Thyroid gland (tissue), 4 donors: ENCODE results near the gene ELL. TPM values are rescaled to one million over a fixed set of nuclear protein-coding genes. Genes with fewer than 3 reads are reported as not detected.

Source experiments
- DNase-seq, 2 donors: peaks; one replicate each; pipeline ENCODE4 v3.0.0-alpha.2; 2019
- H3K27ac ChIP-seq, 3 donors: fragments of 200-600 bp; sonication (generic); 1 replicate in 2 of 3; 2 replicates in 1 of 3; pipeline ENCODE4 v1.5.1; 2016 to 2019; ENCODE audit warnings: mild to moderate bottlenecking in 1 of 3, moderate library complexity in 1 of 3
- H3K27me3 ChIP-seq: fragments of 200-600 bp; sonication (generic); one replicate; pipeline ENCODE4 v1.5.1; 2019
- H3K36me3 ChIP-seq, 2 donors: fragments of 200-600 bp; sonication (generic); one replicate each; pipeline ENCODE4 v1.5.1; 2016 to 2019
- H3K4me1 ChIP-seq, 2 donors: fragments of 200-600 bp; sonication (generic); one replicate each; pipeline ENCODE4 v1.5.1; 2017 to 2019
- H3K4me3 ChIP-seq, 3 donors: fragments of 200-600 bp; sonication (generic); replicated peaks in 1 of 3; 1 replicate in 2 of 3; 2 replicates in 1 of 3; pipeline ENCODE4 v1.5.1; 2016; ENCODE audit warnings: mild to moderate bottlenecking in 1 of 3
- H3K9me3 ChIP-seq: fragments of 200-600 bp; sonication (generic); one replicate; pipeline ENCODE4 v1.5.1; 2017
- POLR2A ChIP-seq, 2 donors: fragments of 450-650 bp; IDR thresholded peaks; one replicate each; pipeline ENCODE4 v1.6.1; 2017; ENCODE audit warnings: antibody characterized with exemption in 2 of 2, mild to moderate bottlenecking in 2 of 2, moderate library complexity in 1 of 2
- WGBS, 2 donors: methylation state at CpG; one replicate each; pipeline ENCODE4 v1.1.5; 2017; 5-methylcytosine and 5-hydroxymethylcytosine counted together
- intact Hi-C: fragments of 100-400 bp; cut with DNase I; formaldehyde crosslinking; loops from one replicate; pipeline ENCODE4 v1.15.1; 2023
- total RNA-seq, 4 donors: library from RNA; depleted of rRNA; stranded (reverse); fragments of >200 nt; gene quantifications; one replicate each; pipeline ENCODE4 v1.2.3, GENCODE V29; 2016
- TF ChIP-seq, protein P1 (sequence below), 6 experiments: fragments of 200-600 bp in 3 of 6; fragments of 450-650 bp in 3 of 6; sonication (generic) in 3 of 6; IDR thresholded peaks; one replicate each; pipeline ENCODE4 v1.5.1; 2016 to 2019; ENCODE audit warnings: antibody characterized with exemption in 6 of 6, mild to moderate bottlenecking in 2 of 6, inconsistent platforms in 1 of 6, moderate library complexity in 1 of 6

Gene ELL
- total RNA-seq, 4 donors from 2014 or later: 10.8 to 31.0 (median 11.5) TPM

DNA sequence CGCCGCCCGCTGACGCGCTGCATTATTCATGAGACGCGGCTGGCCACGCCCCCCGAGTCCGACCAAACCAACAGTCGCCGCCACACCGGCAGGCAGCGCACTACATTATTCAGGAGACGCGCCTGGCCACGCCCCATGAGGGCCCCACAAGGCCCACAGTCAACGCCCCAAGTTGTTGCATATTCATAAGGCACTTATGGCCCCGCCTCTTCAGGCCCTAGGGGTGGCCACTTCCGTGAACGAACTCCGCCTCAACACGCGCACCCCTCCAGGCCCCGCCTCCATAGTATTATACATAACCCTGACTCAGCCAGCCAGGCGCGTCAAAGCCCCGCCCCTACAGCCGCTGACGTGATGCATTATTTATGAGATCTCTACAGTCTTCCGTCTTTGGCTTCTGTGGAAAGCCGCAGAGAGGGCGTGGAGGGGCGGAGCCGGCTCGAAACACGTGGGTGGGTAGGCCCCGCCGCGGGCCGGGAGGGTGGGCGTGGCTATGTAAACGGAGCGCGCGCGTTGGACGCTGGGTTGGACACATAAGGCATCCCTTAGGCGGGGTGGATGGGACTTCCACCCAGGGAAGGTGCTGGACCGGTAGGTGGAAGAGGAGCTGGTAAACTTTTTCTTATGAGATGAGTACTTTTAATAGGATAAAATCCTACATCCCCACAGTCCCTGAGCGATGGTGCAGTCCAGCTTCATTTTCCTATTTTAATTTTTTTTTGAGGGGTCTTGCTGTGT is 423 bp upstream of the ELL start:
- intact Hi-C loops: no loop called here
- TF ChIP-seq, protein P1, sequence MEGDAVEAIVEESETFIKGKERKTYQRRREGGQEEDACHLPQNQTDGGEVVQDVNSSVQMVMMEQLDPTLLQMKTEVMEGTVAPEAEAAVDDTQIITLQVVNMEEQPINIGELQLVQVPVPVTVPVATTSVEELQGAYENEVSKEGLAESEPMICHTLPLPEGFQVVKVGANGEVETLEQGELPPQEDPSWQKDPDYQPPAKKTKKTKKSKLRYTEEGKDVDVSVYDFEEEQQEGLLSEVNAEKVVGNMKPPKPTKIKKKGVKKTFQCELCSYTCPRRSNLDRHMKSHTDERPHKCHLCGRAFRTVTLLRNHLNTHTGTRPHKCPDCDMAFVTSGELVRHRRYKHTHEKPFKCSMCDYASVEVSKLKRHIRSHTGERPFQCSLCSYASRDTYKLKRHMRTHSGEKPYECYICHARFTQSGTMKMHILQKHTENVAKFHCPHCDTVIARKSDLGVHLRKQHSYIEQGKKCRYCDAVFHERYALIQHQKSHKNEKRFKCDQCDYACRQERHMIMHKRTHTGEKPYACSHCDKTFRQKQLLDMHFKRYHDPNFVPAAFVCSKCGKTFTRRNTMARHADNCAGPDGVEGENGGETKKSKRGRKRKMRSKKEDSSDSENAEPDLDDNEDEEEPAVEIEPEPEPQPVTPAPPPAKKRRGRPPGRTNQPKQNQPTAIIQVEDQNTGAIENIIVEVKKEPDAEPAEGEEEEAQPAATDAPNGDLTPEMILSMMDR (IDR thresholded peaks at IDR 0.05): peak in 2 of 6 experiments; percentile 11
- peak in 1 of 2 donors; percentile 17 for TF ChIP-seq POLR2A (IDR thresholded peaks at IDR 0.05)
- WGBS, 2 donors: 3% methylated on average over 26 of the region's 51 CpGs
- Histone ChIP-seq H3K9me3 (no peaks in the 10 kb centered on the region), H3K36me3 (no peaks in the 10 kb centered on the region), H3K4me1 (peaks cover 10 to 13% of the 10 kb centered on the region in 2 donors), H3K27ac (peak overlapping the region in 1 of 3 donors; percentile 93), H3K27me3 (no peaks in the 10 kb centered on the region), H3K4me3 (peak overlapping the region in 2 of 3 donors; percentile 97 to 99)
- peak; percentile 100 for DNase-seq

DNA sequence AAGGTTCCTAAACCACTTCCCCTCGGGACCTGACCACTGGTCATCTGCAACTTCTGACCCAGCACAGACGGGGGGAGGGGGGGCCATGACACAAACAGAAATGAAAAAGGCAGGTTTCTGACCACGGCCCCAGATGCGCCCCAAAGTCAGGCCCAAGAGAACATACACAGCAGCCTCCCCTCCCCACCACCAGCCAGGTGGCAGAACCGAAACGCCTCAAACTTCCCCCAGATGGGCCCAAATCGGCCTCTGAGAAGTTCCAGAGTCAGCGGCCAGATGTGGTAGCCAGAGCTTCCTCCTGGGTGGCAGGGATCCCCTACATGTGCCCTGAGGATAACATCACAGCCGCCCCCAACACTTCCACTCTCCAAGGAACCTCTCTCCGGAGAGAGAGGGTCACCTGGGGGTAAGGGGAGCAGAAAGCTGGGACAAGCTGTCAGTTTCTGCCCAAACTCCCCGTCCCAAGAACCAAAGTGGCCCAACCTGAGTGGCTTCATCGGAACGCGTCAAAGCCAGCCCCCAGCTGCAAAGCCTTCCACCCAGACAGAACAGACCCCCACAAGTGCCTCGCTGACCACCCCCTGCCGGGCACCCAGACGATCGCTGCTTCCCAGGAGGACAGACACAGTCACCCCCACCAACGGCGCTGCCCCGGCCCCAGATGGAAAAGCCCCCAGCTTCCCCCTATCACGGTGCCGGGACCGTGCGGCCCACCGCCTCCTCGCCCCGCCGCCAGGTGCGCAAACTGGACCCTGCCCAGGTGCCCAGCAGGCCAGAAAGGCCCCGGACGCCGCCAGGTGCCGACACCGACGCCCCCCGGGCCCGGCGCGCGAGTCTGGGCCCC is 800 bp downstream of the ELL start:
- Histone ChIP-seq H3K27ac (peak overlapping the region; percentile 90 to 93 (median 90)), H3K4me1 (peaks cover 10 to 23% of the 10 kb centered on the region in 2 donors), H3K27me3 (no peaks in the 10 kb centered on the region), H3K9me3 (no peaks in the 10 kb centered on the region), H3K36me3 (no peaks in the 10 kb centered on the region), H3K4me3 (peak overlapping the region; percentile 35 to 99 (median 97))
- peak; percentile 20 to 40 for DNase-seq
- intact Hi-C loops: no loop called here
- TF ChIP-seq POLR2A (IDR thresholded peaks at IDR 0.05): no peak
- TF ChIP-seq, protein P1 (IDR thresholded peaks at IDR 0.05): peak in 1 of 6 experiments; percentile 13
- WGBS, 2 donors: 1 to 3% methylated on average over 7 to 8 of the region's 41 CpGs

DNA sequence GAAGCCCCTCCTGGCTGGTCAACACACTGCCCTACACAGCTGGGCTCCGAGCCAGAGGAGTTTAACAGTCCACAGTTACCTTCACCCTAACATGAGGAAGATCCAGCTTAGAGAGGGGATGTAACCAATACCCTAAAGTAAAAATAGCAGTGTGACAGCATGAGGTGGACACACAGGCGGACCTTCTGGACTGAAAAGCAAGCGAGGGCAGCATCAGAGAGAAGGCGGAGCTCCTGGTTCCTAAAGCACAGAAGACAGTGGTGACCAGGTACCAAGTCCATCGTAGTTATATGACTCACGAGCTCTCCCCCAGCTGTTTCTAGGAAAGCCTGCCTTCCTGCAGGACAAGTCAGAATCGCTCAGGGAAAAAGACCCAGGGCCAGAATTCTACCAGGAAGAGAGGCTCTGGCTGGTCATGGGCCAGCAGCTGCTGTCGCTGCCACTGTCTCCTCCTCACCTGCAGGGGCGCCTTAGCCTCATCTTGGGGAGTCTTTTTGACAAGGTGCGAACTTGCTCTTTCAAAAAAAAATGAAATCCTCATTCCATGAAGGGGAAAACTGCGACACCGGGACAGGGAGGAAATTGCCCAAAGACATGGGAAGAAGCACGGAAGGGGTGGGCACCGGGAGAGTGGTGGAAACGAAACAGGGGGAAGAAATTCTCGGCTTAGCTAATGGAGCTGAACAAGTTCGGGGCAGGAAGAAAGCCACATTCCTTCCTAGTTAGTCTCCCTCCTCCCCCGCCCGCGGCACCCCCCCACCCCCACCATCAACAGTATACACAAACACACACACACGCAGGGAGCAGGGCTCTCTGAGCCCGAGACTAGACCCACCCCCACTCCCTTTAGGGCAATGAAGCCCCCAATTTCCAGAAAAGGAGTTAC is 1.7 kb downstream of the ELL start:
- WGBS, 2 donors: 14 to 16% methylated on average over 21 to 22 of the region's 22 CpGs
- peak; percentile 83 to 84 for DNase-seq
- Histone ChIP-seq H3K9me3 (no peaks in the 10 kb centered on the region), H3K36me3 (no peaks in the 10 kb centered on the region), H3K27ac (peak overlapping the region; percentile 90 to 93 (median 90)), H3K4me1 (peaks cover 15 to 31% of the 10 kb centered on the region in 2 donors), H3K27me3 (no peaks in the 10 kb centered on the region), H3K4me3 (peak overlapping the region; percentile 35 to 99 (median 97))
- TF ChIP-seq, protein P1 (IDR thresholded peaks at IDR 0.05): peak in 5 of 6 experiments; percentile 24 to 89 (median 71)
- TF ChIP-seq POLR2A (IDR thresholded peaks at IDR 0.05): peak in 1 of 2 donors; percentile 24
- intact Hi-C loops: loop anchor here (10.0 kb wide), 1 partner anchor 55 kb away; no protein-coding TSS in a partner anchor

DNA sequence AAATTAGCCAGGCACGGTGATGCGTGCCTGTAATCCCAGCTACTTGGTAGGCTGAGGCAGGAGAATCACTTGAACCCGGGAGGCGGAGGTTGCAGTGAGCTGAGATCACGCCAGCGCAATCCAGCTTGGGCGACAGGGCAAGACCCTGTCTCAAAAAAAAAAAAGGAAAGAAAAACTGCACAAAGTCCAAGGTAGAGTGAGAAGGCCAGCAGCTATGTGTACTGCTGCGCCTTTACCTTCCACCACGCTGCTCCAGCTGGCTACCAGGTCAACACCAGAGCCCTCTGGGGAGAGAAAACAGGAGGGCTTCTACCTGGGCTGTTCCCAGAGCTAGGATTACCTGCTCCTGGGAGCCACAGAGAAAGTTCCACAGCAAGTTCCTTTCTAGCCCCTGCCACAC is 3.2 kb downstream of the ELL start:
- Histone ChIP-seq H3K27ac (no peak overlapping the region), H3K27me3 (no peaks in the 10 kb centered on the region), H3K4me3 (no peak overlapping the region), H3K36me3 (no peaks in the 10 kb centered on the region), H3K9me3 (no peaks in the 10 kb centered on the region), H3K4me1 (peaks cover 25 to 45% of the 10 kb centered on the region in 2 donors)
- WGBS, 2 donors: 96 to 98% methylated on average over 9 of the region's 9 CpGs
- TF ChIP-seq POLR2A (IDR thresholded peaks at IDR 0.05): no peak
- TF ChIP-seq, protein P1 (IDR thresholded peaks at IDR 0.05): no peak
- DNase-seq: no peak
- intact Hi-C loops: loop anchor here (10.0 kb wide), 1 partner anchor 54 kb away; no protein-coding TSS in a partner anchor
